Measurements from ENCODE around the gene TEX12.
"Not testable (repeated sequence)": the region's sequence is repeated elsewhere in the genome, so short reads cannot be mapped to it uniquely, and the experiment has no call there.

GRCh38 chr11:112199101-112199500 is 31.9 kb downstream of the TEX12 start:
- TF ChIP-seq CTCF, POLR2A (IDR thresholded peaks at IDR 0.05): not testable (repeated sequence)

All from body of pancreas (tissue), 4 donors.